A549 (cell line): ENCODE data around the gene NME3. TPM values are rescaled to one million over a fixed set of nuclear protein-coding genes. Genes with fewer than 3 reads are reported as not detected.

Experiments
- ATAC-seq, 2 experiments: fragments of 200-7000 bp in 1 of 2; fragments of >200 bp in 1 of 2; cut with Nextera tagmentation in 1 of 2; cut with Tn5 transposase in 1 of 2; 3 replicates each; pipeline versions ENCODE4 v1.8.0 to v1.9.1; 2018 to 2020; ENCODE audit warnings: mild to moderate bottlenecking in 1 of 2, moderate library complexity in 1 of 2
- CTCF ChIA-PET: fragments of 300-600 bp; sonication (Branson Sonifier 250); formaldehyde crosslinking; extraction: SDS; loops from one replicate; lab custom pipeline; 2021; ENCODE audit warnings: antibody characterized with exemption, inconsistent platforms; lab: Yijun Ruan, JAX
- POLR2A ChIA-PET: fragments of 350-600 bp; formaldehyde crosslinking; extraction: SDS; loops from one replicate; lab custom pipeline; 2021; ENCODE audit warnings: antibody characterized with exemption, inconsistent platforms; lab: Yijun Ruan, JAX
- DNase-seq, 2 experiments: peaks; one replicate each; pipeline versions ENCODE4 v3.0.0 to v3.0.0-alpha.2; 2011 to 2016; ENCODE audit warnings: low read depth in 1 of 2, low spot score in 1 of 2
- FAIRE-seq: peaks from 2 replicates; lab custom pipeline; 2011; peaks lifted over from hg19 to GRCh38; lab: Jason Lieb, UNC
- H3K27ac ChIP-seq, 2 experiments: fragments of >200 bp; sonication (Bioruptor Twin); formaldehyde crosslinking; 3 replicates each; pipeline ENCODE4 v1.5.1; 2016 to 2017
- H3K4me1 ChIP-seq: fragments of >200 bp; sonication (Bioruptor Twin); formaldehyde crosslinking; 3 replicates; pipeline ENCODE4 v1.6.1; 2016
- H3K4me2 ChIP-seq: fragments of >200 bp; sonication (Bioruptor Twin); formaldehyde crosslinking; 3 replicates; pipeline ENCODE4 v1.6.1; 2016
- H3K4me3 ChIP-seq: fragments of >200 bp; sonication (Bioruptor Twin); formaldehyde crosslinking; 3 replicates; pipeline ENCODE4 v1.5.1; 2016
- H3K9me3 ChIP-seq: fragments of >200 bp; sonication (Bioruptor Twin); formaldehyde crosslinking; 3 replicates; pipeline ENCODE4 v1.6.1; 2016
- CHD4 ChIP-seq: fragments of 200-600 bp; sonication (generic); IDR thresholded peaks from 2 replicates; pipeline ENCODE4 v1.6.1; 2016; ENCODE audit warnings: antibody characterized with exemption, mild to moderate bottlenecking, borderline replicate concordance
- EHF ChIP-seq: fragments of 250-450 bp; sonication (Bioruptor Pico); IDR thresholded peaks from 2 replicates; pipeline ENCODE4 v1.5.0; 2020; ENCODE audit warnings: mild to moderate bottlenecking
- FOXS1 ChIP-seq: fragments of 250-450 bp; sonication (Bioruptor Pico); IDR thresholded peaks from 2 replicates; pipeline ENCODE4 v1.5.0; 2020; ENCODE audit warnings: mild to moderate bottlenecking, moderate library complexity
- GATA3 ChIP-seq: IDR thresholded peaks from 2 replicates; pipeline ENCODE4 v1.6.1; 2012; ENCODE audit warnings: borderline replicate concordance
- HDAC2 ChIP-seq: fragments of 200-600 bp; sonication (generic); IDR thresholded peaks from 2 replicates; pipeline ENCODE4 v1.6.1; 2016
- HOXA7 ChIP-seq: fragments of 250-450 bp; sonication (Bioruptor Pico); IDR thresholded peaks from 2 replicates; pipeline ENCODE4 v1.5.0; 2020; ENCODE audit warnings: mild to moderate bottlenecking, moderate library complexity
- HOXB13 ChIP-seq: fragments of 250-450 bp; sonication (Bioruptor Pico); IDR thresholded peaks from 2 replicates; pipeline ENCODE4 v1.5.0; 2020; ENCODE audit warnings: low read depth, mild to moderate bottlenecking, moderate library complexity
- JUNB ChIP-seq: fragments of >200 bp; sonication (Bioruptor Twin); formaldehyde crosslinking; IDR thresholded peaks from 2 replicates; pipeline ENCODE4 v1.6.1; 2016
- KDM1A ChIP-seq: fragments of 200-600 bp; sonication (generic); IDR thresholded peaks from 2 replicates; pipeline ENCODE4 v1.6.1; 2016; ENCODE audit warnings: low read depth, mild to moderate bottlenecking
- KDM5A ChIP-seq: fragments of 200-600 bp; sonication (generic); IDR thresholded peaks from 2 replicates; pipeline ENCODE4 v1.6.1; 2016; ENCODE audit warnings: antibody characterized with exemption, mild to moderate bottlenecking
- MAFK ChIP-seq: fragments of 450-650 bp; IDR thresholded peaks from 2 replicates; pipeline ENCODE4 v1.6.1; 2014; ENCODE audit not compliant: partially characterized antibody
- MYC ChIP-seq: IDR thresholded peaks from 2 replicates; pipeline ENCODE4 v1.6.1; 2012; ENCODE audit warnings: mild to moderate bottlenecking, inconsistent platforms, low read length, improper control_type of control experiment, borderline replicate concordance
- NFE2L2 ChIP-seq: fragments of 150-350 bp; conservative IDR thresholded peaks from 2 replicates; pipeline ENCODE4 v1.6.1; 2014; ENCODE audit warnings: low read length
- NPAS2 ChIP-seq: fragments of 250-450 bp; sonication (Bioruptor Pico); IDR thresholded peaks from 2 replicates; pipeline ENCODE4 v1.8.0; 2022; ENCODE audit warnings: mild to moderate bottlenecking, moderate library complexity, borderline replicate concordance
- PHF8 ChIP-seq: fragments of 200-600 bp; sonication (generic); IDR thresholded peaks from 2 replicates; pipeline ENCODE4 v1.6.1; 2016; ENCODE audit warnings: low read depth, mild to moderate bottlenecking, antibody characterized with exemption, moderate library complexity, borderline replicate concordance
- RAD21 ChIP-seq, 2 experiments: fragments of >200 bp in 1 of 2; sonication (Bioruptor Twin) in 1 of 2; formaldehyde crosslinking in 1 of 2; IDR thresholded peaks in 1 of 2; conservative IDR thresholded peaks in 1 of 2; 2 replicates in 1 of 2; 3 replicates in 1 of 2; pipeline ENCODE4 v1.6.1; 2012 to 2018; ENCODE audit warnings: inconsistent platforms in 1 of 2
- RARB ChIP-seq: fragments of 250-450 bp; sonication (Bioruptor Pico); IDR thresholded peaks from 2 replicates; pipeline ENCODE4 v1.8.0; 2021; ENCODE audit warnings: mild to moderate bottlenecking, moderate library complexity
- RNF2 ChIP-seq: fragments of 200-600 bp; sonication (generic); IDR thresholded peaks from 2 replicates; pipeline ENCODE4 v1.6.1; 2016; ENCODE audit warnings: low read depth, mild to moderate bottlenecking, antibody characterized with exemption, moderate library complexity, borderline replicate concordance
- SMC3 ChIP-seq: fragments of >200 bp; sonication (Bioruptor Twin); formaldehyde crosslinking; IDR thresholded peaks from 3 replicates; pipeline ENCODE4 v1.6.1; 2018; ENCODE audit warnings: inconsistent platforms
- SREBF2 ChIP-seq: fragments of 450-650 bp; IDR thresholded peaks from 2 replicates; pipeline ENCODE4 v1.6.1; 2014; ENCODE audit warnings: mild to moderate bottlenecking, moderate library complexity
- ZFP36 ChIP-seq: fragments of 450-650 bp; IDR thresholded peaks from 2 replicates; pipeline ENCODE4 v1.6.1; 2014; ENCODE audit warnings: borderline replicate concordance; ENCODE audit not compliant: partially characterized antibody
- WGBS: methylation state at CpG from one replicate; pipeline ENCODE4 v1.1.6; 2017; ENCODE audit errors: missing lambda C conversion rate; 5-methylcytosine and 5-hydroxymethylcytosine counted together
- polyA plus RNA-seq, 4 experiments: library from polyadenylated mRNA; depleted of rRNA in 3 of 4; stranded (reverse); fragments of >200 nt; fragmentation: RNase III in 1 of 4; extraction: RNeasy Plus Mini Kit Qiagen cat#74134 plus additional on column Dnase treatment in 1 of 4; gene quantifications; 2 replicates in 3 of 4; 3 replicates in 1 of 4; pipeline ENCODE4 v1.2.3, GENCODE V29; 2011 to 2017
- TF ChIP-seq, protein P1 (sequence below): fragments of >200 bp; sonication (Bioruptor Twin); formaldehyde crosslinking; IDR thresholded peaks from 3 replicates; pipeline ENCODE4 v1.5.1; 2016
- TF ChIP-seq, protein P2 (sequence below): IDR thresholded peaks from 2 replicates; pipeline ENCODE4 v1.6.1; 2012
- TF ChIP-seq, protein P3 (sequence below): IDR thresholded peaks from 2 replicates; pipeline ENCODE4 v1.6.1; 2012

NME3 gene
- polyA plus RNA-seq, 2 of the 4 experiments (the other 2 are of a cell fraction), result 15.2 to 49.9 TPM

DNA sequence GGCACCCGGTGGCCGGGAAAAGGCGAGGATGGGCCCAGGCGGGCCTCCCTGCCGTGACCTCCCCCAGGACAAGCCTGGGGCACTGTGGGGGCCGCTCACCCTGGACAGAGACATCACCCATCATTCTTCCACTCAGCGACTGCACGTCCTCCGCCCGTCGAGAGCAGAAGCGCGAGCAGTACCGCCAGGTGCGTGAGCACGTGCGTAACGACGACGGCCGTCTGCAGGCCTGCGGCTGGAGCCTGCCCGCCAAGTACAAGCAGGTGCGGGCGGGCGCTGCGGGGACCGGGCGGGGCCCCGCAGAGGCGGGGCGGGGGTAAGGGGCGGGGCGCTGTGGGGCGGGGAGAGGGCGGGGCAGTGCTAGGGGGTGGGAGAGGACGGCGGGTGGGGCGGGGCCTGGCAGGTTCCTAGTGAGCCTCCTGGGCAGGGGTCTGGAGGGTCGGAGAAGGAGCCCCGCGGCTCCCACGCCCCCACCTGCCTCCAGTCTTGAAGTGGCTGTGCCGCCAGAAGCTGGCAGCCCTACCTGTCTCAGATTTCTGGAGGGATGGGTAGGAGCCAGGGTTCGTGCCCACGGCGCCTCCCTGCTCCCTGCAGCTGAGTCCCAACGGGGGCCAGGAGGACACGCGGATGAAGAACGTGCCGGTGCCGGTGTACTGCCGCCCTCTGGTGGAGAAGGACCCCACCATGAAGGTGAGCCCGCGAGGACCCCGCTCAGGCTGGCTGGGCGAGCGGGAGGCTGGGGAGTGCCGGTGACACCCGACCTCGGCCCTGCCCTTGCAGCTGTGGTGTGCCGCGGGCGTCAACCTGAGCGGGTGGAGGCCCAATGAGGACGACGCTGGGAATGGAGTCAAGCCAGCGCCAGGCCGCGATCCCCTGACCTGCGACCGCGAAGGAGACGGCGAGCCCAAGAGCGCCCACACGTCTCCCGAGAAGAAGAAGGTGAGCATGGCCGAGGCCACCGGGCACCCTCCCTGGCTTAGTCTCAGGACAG is 7.5 kb downstream of the NME3 start:
- H3K27ac ChIP-seq, result no peak overlapping the region
- ChIA-PET POLR2A (interaction anchor here (1.1 to 1.9 kb wide), 2 partner anchors 58 to 72 kb away, joined by 3 to 6 read pairs; partner anchors contain the start of gene MAPK8IP3), CTCF (interaction anchor here (0.7 to 8.5 kb wide), 28 partner anchors 9 to 426 kb away, joined by 3 to 56 read pairs (median 4); partner anchors contain the start of genes EME2, IFT140, IGFALS and MAPK8IP3)
- no peaks in the 10 kb centered on the region for H3K4me1 ChIP-seq
- peak; percentile 10 to 65; a peak in 3 of 6 replicates for ATAC-seq
- H3K4me2 ChIP-seq, result no peak overlapping the region
- no peaks in the 10 kb centered on the region for H3K9me3 ChIP-seq
- TF ChIP-seq GATA3 (no peak), RAD21 (conservative IDR thresholded peaks at IDR 0.05 in 1 of 2, IDR thresholded peaks at IDR 0.05 in 1 of 2) (peak; percentile 58 to 68; a peak in 4 of 5 replicates), KDM1A (no peak), JUNB (no peak), SREBF2 (no peak), FOXS1 (no peak), ZFP36 (no peak), MYC (no peak), MAFK (no peak), NPAS2 (CRISPR knock-in tag) (no peak), SMC3 (peak; percentile 49)
- TF ChIP-seq, protein P1, sequence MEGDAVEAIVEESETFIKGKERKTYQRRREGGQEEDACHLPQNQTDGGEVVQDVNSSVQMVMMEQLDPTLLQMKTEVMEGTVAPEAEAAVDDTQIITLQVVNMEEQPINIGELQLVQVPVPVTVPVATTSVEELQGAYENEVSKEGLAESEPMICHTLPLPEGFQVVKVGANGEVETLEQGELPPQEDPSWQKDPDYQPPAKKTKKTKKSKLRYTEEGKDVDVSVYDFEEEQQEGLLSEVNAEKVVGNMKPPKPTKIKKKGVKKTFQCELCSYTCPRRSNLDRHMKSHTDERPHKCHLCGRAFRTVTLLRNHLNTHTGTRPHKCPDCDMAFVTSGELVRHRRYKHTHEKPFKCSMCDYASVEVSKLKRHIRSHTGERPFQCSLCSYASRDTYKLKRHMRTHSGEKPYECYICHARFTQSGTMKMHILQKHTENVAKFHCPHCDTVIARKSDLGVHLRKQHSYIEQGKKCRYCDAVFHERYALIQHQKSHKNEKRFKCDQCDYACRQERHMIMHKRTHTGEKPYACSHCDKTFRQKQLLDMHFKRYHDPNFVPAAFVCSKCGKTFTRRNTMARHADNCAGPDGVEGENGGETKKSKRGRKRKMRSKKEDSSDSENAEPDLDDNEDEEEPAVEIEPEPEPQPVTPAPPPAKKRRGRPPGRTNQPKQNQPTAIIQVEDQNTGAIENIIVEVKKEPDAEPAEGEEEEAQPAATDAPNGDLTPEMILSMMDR, result peak; percentile 46
- TF ChIP-seq, protein P2, sequence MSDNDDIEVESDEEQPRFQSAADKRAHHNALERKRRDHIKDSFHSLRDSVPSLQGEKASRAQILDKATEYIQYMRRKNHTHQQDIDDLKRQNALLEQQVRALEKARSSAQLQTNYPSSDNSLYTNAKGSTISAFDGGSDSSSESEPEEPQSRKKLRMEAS, result 0 out of 2 replicates have a peak, but pooled peaks have one; percentile 33
- peak in 1 of 2 experiments; percentile 56 for DNase-seq
- FAIRE-seq, result no peak
- 85% methylated on average over 41 of the region's 81 CpGs for WGBS
- no peak overlapping the region for H3K4me3 ChIP-seq

DNA sequence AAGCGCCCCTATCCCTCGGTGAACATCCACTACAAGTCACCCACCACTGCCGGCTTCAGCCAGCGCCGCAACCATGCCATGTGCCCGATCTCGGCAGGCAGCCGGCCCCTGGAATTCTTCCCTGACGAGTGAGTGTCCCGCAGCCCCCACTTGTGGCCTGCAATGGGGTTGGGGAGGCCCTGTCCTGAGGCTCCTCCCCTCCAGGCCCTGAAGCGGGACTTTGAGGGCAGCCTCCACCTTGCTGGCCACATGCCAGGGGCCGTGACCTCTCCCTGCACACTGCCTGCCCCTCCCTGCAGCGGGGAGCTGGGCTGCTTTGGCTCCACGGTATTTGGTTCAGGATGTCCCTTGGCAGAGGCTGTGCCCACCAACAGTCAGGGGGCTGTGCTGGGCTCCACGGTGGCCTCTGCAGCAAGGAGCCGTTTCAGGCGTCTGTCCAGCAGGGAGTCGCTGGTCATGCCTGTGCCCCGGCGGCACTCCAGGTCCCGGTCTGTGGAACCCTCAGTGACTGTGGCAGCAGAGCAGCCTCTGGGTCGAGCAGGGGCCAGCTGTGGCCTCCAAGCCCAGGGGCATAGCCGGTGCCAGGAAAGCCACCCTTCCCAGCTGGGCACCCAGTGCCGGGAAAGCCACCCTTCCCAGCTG is 8.3 kb downstream of the NME3 start:
- Histone ChIP-seq H3K9me3 (no peaks in the 10 kb centered on the region), H3K27ac (no peak overlapping the region), H3K4me3 (no peak overlapping the region), H3K4me1 (no peaks in the 10 kb centered on the region)
- DNase-seq, result no peak
- ATAC-seq, result no peak
- no peak for FAIRE-seq
- POLR2A ChIA-PET, result interaction anchor here (1.1 to 1.9 kb wide), 2 partner anchors 57 to 71 kb away, joined by 3 to 6 read pairs; partner anchors contain the start of gene MAPK8IP3
- TF ChIP-seq RARB (no peak), HDAC2 (no peak), EHF (CRISPR knock-in tag) (no peak), NFE2L2 (no peak), HOXB13 (no peak), GATA3 (no peak)
- TF ChIP-seq, all 56 proteins: peak for 0
- 90% methylated on average over 8 of the region's 24 CpGs for WGBS
- H3K4me2 ChIP-seq, result no peak overlapping the region
- CTCF ChIA-PET, result interaction anchor here (1.0 to 8.5 kb wide), 13 partner anchors 9 to 330 kb away, joined by 3 to 56 read pairs (median 5); partner anchors contain the start of genes EME2, IGFALS, MAPK8IP3 and MRPS34

DNA sequence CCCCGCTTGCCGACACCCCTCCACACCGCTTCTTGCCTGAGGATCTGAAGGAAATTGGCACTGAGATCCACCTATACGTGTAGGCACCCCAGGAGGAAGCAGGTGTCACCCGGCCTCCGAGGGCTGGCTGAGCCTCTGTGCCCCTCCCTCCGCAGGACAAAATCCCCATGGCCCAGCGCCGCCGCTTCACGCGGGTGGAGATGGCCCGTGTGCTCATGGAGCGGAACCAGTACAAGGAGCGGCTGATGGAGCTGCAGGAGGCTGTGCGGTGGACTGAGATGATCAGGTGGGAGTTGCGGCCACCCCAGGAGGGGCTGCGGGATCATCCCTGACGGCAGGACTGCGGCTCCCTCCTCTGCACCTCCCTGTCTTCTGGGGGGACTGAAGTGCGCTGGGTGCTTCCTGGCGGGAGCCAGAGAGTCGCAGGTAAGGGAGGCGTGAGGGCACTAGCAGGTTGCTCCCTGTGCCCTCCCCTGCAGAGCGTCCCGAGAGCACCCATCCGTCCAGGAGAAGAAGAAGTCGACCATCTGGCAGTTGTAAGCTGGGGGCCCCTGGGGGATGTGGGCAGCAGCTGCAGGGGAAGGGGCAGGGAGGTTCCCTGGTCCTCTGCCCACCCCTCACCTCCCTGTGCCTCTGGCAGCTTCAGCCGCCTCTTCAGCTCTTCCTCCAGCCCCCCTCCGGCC is 9.0 kb downstream of the NME3 start:
- WGBS, result 93% methylated on average over 30 of the region's 30 CpGs
- ChIA-PET POLR2A (no interaction called here), CTCF (interaction anchor here (1.3 to 8.5 kb wide), 3 partner anchors 12 to 55 kb away, joined by 3 to 56 read pairs (median 15); partner anchors contain the start of gene MAPK8IP3)
- TF ChIP-seq ZFP36, result no peak
- TF ChIP-seq, protein P2, result no peak
- TF ChIP-seq RNF2, result no peak
- no peak for TF ChIP-seq PHF8
- TF ChIP-seq, protein P1, result no peak
- TF ChIP-seq RARB, result no peak
- TF ChIP-seq, protein P3, sequence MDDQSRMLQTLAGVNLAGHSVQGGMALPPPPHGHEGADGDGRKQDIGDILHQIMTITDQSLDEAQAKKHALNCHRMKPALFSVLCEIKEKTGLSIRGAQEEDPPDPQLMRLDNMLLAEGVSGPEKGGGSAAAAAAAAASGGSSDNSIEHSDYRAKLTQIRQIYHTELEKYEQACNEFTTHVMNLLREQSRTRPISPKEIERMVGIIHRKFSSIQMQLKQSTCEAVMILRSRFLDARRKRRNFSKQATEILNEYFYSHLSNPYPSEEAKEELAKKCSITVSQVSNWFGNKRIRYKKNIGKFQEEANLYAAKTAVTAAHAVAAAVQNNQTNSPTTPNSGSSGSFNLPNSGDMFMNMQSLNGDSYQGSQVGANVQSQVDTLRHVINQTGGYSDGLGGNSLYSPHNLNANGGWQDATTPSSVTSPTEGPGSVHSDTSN, result no peak
- no peak for TF ChIP-seq CHD4
- no peak for TF ChIP-seq HOXA7 (CRISPR knock-in tag)
- no peak for TF ChIP-seq HDAC2
- no peak for TF ChIP-seq KDM5A

More for the DNA sequence above, 9.0 kb downstream of the NME3 start:
- no peak overlapping the region for H3K4me3 ChIP-seq
- H3K9me3 ChIP-seq, result no peaks in the 10 kb centered on the region
- ATAC-seq (no peak), FAIRE-seq (no peak), DNase-seq (no peak)
- no peaks in the 10 kb centered on the region for H3K4me1 ChIP-seq
- H3K4me2 ChIP-seq, result no peak overlapping the region
- no peak overlapping the region for H3K27ac ChIP-seq
